ENCODE data around the gene CNOT6L. TPM values are rescaled to one million over a fixed set of nuclear protein-coding genes. Genes with fewer than 3 reads are reported as not detected.
"Not testable (repeated sequence)": the region's sequence is repeated elsewhere in the genome, so short reads cannot be mapped to it uniquely, and the experiment has no call there.

The CNOT6L gene
- total RNA-seq = 100 to 1,000 TPM; 108 to 122 TPM

- Mint-ChIP-seq H3K27ac (peak within 1 kb of the TSS; percentile 100), H3K4me3 (peak within 1 kb of the TSS; percentile 96), H3K36me3 (ENCODE audit: low read depth) (peaks cover 28% of the 10 kb centered on the region), H3K9me3 (no peaks in the 10 kb centered on the region), H3K4me1 (peaks cover 51% of the 10 kb centered on the region), H3K27me3 (no peaks in the 10 kb centered on the region)
- ChIA-PET CTCF (interaction anchor here (0.7 to 2.3 kb wide), 8 partner anchors 12 to 47 kb away, joined by 3 to 8 read pairs (median 4); partner anchors contain the start of gene MRPL1), POLR2A (interaction anchor here (0.5 to 1.8 kb wide), 5 partner anchors 18 to 800 kb away, joined by 3 to 11 read pairs (median 6); partner anchors contain the start of gene MRPL1)
- DNase-seq = peak; percentile 81
Observed at GRCh38 chr4:77818602-77819403, at the start of gene CNOT6L. TSS of gene CNOT6L (minus strand) at chr4:77819368. CDS start at chr4:77819308, 60 bp downstream.

GRCh38 chr4:77865259-77865658 lies 46.1 kb upstream of the CNOT6L start:
- ChIA-PET POLR2A (interaction anchor here (0.7 kb wide), 1 partner anchor 47 kb away, joined by 3 read pairs; no protein-coding TSS in a partner anchor), CTCF (interaction anchor here (1.1 to 1.8 kb wide), 2 partner anchors 16 to 47 kb away, joined by 3 to 4 read pairs; no protein-coding TSS in a partner anchor)
- Mint-ChIP-seq H3K27me3 (peaks cover 2% of the 10 kb centered on the region), H3K4me1 (peaks cover 59% of the 10 kb centered on the region), H3K36me3 (ENCODE audit: low read depth) (peaks cover 33% of the 10 kb centered on the region), H3K9me3 (no peaks in the 10 kb centered on the region), H3K4me3 (no peak overlapping the region), H3K27ac (no peak overlapping the region)
- DNase-seq = no peak

- Mint-ChIP-seq H3K27ac (peak overlapping the region; percentile 98), H3K4me1 (peaks cover 53% of the 10 kb centered on the region), H3K4me3 (peak overlapping the region; percentile 97), H3K36me3 (ENCODE audit: low read depth) (peaks cover 21% of the 10 kb centered on the region)
- POLR2A ChIA-PET = interaction anchor here (2.0 kb wide), 1 partner anchor 45 kb away, joined by 11 read pairs; no protein-coding TSS in a partner anchor
- CTCF ChIA-PET = interaction anchor here (0.7 kb wide), 2 partner anchors 36 to 1072 kb away, joined by 3 read pairs; no protein-coding TSS in a partner anchor
- not testable (repeated sequence) for H3K9me3 Mint-ChIP-seq, H3K27me3 Mint-ChIP-seq, DNase-seq
Observed at GRCh38 chr4:77863341-77863740, 44.2 kb upstream of the CNOT6L start.

GRCh38 chr4:77862478-77863216 lies 43.5 kb upstream of the CNOT6L start, which contains the start of gene MRPL1:
TSS of gene MRPL1 (plus strand) at chr4:77862830. CDS start at chr4:77862849, 19 bp downstream.
- Mint-ChIP-seq H3K36me3 (ENCODE audit: low read depth) (peaks cover 20% of the 10 kb centered on the region), H3K27me3 (peaks cover 2% of the 10 kb centered on the region), H3K4me3 (peak within 1 kb of the TSS; percentile 97), H3K9me3 (no peaks in the 10 kb centered on the region), H3K27ac (peak within 1 kb of the TSS; percentile 98), H3K4me1 (peaks cover 60% of the 10 kb centered on the region)
- CTCF ChIA-PET = interaction anchor here (0.6 to 3.5 kb wide), 14 partner anchors 8 to 264 kb away, joined by 3 to 14 read pairs (median 4); no protein-coding TSS in a partner anchor
- DNase-seq = peak; percentile 91
- POLR2A ChIA-PET = interaction anchor here (0.6 to 2.0 kb wide), 8 partner anchors 9 to 276 kb away, joined by 3 to 19 read pairs (median 5); no protein-coding TSS in a partner anchor

- CTCF ChIA-PET = interaction anchor here (0.7 to 3.5 kb wide), 10 partner anchors 8 to 263 kb away, joined by 3 to 14 read pairs (median 6); no protein-coding TSS in a partner anchor
- Mint-ChIP-seq H3K4me3 (peak overlapping the region; percentile 97), H3K27me3 (peaks cover 2% of the 10 kb centered on the region), H3K27ac (peak overlapping the region; percentile 98), H3K36me3 (ENCODE audit: low read depth) (peaks cover 14% of the 10 kb centered on the region), H3K9me3 (no peaks in the 10 kb centered on the region), H3K4me1 (peaks cover 67% of the 10 kb centered on the region)
- DNase-seq = no peak
- POLR2A ChIA-PET = interaction anchor here (0.8 to 2.0 kb wide), 6 partner anchors 8 to 45 kb away, joined by 3 to 19 read pairs (median 6); no protein-coding TSS in a partner anchor
Observed at GRCh38 chr4:77861495-77861894, 42.3 kb upstream of the CNOT6L start.

- H3K27ac Mint-ChIP-seq = peak overlapping the region; percentile 28
- POLR2A ChIA-PET = no interaction called here
Observed at GRCh38 chr4:77859256-77859655, 40.1 kb upstream of the CNOT6L start.

GRCh38 chr4:77856152-77856551 lies 37.0 kb upstream of the CNOT6L start:
- Mint-ChIP-seq H3K4me3 (no peak overlapping the region), H3K27ac (peak overlapping the region; percentile 84), H3K9me3 (no peaks in the 10 kb centered on the region), H3K27me3 (no peaks in the 10 kb centered on the region), H3K36me3 (ENCODE audit: low read depth) (no peaks in the 10 kb centered on the region), H3K4me1 (peaks cover 80% of the 10 kb centered on the region)
- CTCF ChIA-PET = interaction anchor here (1.3 to 1.7 kb wide), 5 partner anchors 11 to 38 kb away, joined by 3 to 8 read pairs (median 5); partner anchors contain the start of gene CNOT6L
- POLR2A ChIA-PET = interaction anchor here (1.5 kb wide), 1 partner anchor 36 kb away, joined by 7 read pairs; no protein-coding TSS in a partner anchor
- DNase-seq = no peak

More at GRCh38 chr4:77859256-77859655, 40.1 kb upstream of the CNOT6L start:
- DNase-seq = no peak
- H3K36me3 Mint-ChIP-seq (ENCODE audit: low read depth) = peaks cover under 1% of the 10 kb centered on the region
- no peak overlapping the region for H3K4me3 Mint-ChIP-seq
- CTCF ChIA-PET = interaction anchor here (1.1 to 3.5 kb wide), 7 partner anchors 9 to 39 kb away, joined by 3 to 14 read pairs (median 4); no protein-coding TSS in a partner anchor
- H3K27me3 Mint-ChIP-seq = peaks cover 2% of the 10 kb centered on the region
- H3K4me1 Mint-ChIP-seq = peaks cover 74% of the 10 kb centered on the region
- no peaks in the 10 kb centered on the region for H3K9me3 Mint-ChIP-seq

- no peaks in the 10 kb centered on the region for H3K27me3 Mint-ChIP-seq
- DNase-seq = no peak
- H3K27ac Mint-ChIP-seq = peak overlapping the region; percentile 99
- H3K4me1 Mint-ChIP-seq = peaks cover 72% of the 10 kb centered on the region
- ChIA-PET CTCF (interaction anchor here (1.5 kb wide), 1 partner anchor 10 kb away, joined by 3 read pairs; no protein-coding TSS in a partner anchor), POLR2A (interaction anchor here (0.9 kb wide), 1 partner anchor 34 kb away, joined by 4 read pairs; no protein-coding TSS in a partner anchor)
- no peaks in the 10 kb centered on the region for H3K9me3 Mint-ChIP-seq
- H3K4me3 Mint-ChIP-seq = peak overlapping the region; percentile 71
- no peaks in the 10 kb centered on the region for H3K36me3 Mint-ChIP-seq (ENCODE audit: low read depth)
Observed at GRCh38 chr4:77854431-77855111, 35.4 kb upstream of the CNOT6L start.

GRCh38 chr4:77852892-77853495 lies 33.8 kb upstream of the CNOT6L start:
- ChIA-PET CTCF (interaction anchor here (0.6 to 1.9 kb wide), 4 partner anchors 9 to 258 kb away, joined by 3 to 14 read pairs (median 4); partner anchors contain the start of gene MRPL1), POLR2A (interaction anchor here (0.5 to 1.4 kb wide), 5 partner anchors 9 to 293 kb away, joined by 3 to 10 read pairs (median 4); partner anchors contain the start of gene MRPL1)
- Mint-ChIP-seq H3K27ac (peak overlapping the region; percentile 99), H3K4me3 (peak overlapping the region; percentile 71), H3K36me3 (ENCODE audit: low read depth) (no peaks in the 10 kb centered on the region), H3K9me3 (no peaks in the 10 kb centered on the region), H3K27me3 (no peaks in the 10 kb centered on the region), H3K4me1 (peaks cover 63% of the 10 kb centered on the region)
- DNase-seq = peak; percentile 83

- DNase-seq = no peak
- H3K4me1 Mint-ChIP-seq = peaks cover 33% of the 10 kb centered on the region
- H3K4me3 Mint-ChIP-seq = no peak overlapping the region
- POLR2A ChIA-PET = interaction anchor here (0.6 to 1.1 kb wide), 2 partner anchors 13 to 54 kb away, joined by 4 to 5 read pairs; partner anchors contain the start of gene MRPL1
- H3K27ac Mint-ChIP-seq = no peak overlapping the region
- H3K36me3 Mint-ChIP-seq (ENCODE audit: low read depth) = no peaks in the 10 kb centered on the region
- no peaks in the 10 kb centered on the region for H3K9me3 Mint-ChIP-seq
- CTCF ChIA-PET = interaction anchor here (0.8 to 1.4 kb wide), 4 partner anchors 10 to 46 kb away, joined by 3 to 6 read pairs (median 4); no protein-coding TSS in a partner anchor
- no peaks in the 10 kb centered on the region for H3K27me3 Mint-ChIP-seq
Observed at GRCh38 chr4:77849278-77849965, 30.3 kb upstream of the CNOT6L start.
